ENCODE data around the gene CLDN2.

DNA sequence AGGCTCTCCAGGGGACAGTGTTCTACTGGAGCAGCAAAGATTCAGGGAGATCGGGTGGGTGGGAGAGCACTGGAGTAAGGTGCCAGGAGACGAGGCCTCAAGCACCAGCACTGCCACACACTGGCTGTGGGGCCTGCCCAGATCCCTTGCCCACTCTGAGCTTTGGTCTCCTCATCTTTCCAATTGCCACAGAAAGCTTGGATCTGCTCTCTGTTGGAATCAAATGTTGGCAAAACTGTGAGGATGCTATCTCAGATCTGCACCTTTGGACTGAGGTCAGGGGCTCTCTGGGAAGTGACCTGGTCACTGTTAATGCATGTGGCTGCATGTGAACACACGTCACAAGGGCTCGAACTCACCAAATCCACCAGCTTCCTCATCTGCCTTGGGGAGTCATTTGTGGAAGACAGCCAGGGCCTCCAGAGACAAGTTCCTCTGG lies 18.4 kb upstream of the CLDN2 start:
- no peak for TF ChIP-seq EZH2phosphoT487 (IDR thresholded peaks at IDR 0.05; ENCODE audit: low read length)
- TF ChIP-seq EZH2 (optimal IDR thresholded peaks at IDR 0.05; ENCODE audit: low read depth, low read length), result no peak
- TF ChIP-seq, protein P1, sequence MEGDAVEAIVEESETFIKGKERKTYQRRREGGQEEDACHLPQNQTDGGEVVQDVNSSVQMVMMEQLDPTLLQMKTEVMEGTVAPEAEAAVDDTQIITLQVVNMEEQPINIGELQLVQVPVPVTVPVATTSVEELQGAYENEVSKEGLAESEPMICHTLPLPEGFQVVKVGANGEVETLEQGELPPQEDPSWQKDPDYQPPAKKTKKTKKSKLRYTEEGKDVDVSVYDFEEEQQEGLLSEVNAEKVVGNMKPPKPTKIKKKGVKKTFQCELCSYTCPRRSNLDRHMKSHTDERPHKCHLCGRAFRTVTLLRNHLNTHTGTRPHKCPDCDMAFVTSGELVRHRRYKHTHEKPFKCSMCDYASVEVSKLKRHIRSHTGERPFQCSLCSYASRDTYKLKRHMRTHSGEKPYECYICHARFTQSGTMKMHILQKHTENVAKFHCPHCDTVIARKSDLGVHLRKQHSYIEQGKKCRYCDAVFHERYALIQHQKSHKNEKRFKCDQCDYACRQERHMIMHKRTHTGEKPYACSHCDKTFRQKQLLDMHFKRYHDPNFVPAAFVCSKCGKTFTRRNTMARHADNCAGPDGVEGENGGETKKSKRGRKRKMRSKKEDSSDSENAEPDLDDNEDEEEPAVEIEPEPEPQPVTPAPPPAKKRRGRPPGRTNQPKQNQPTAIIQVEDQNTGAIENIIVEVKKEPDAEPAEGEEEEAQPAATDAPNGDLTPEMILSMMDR (IDR thresholded peaks at IDR 0.05; ENCODE audit: low read length), result no peak

Measured in MM.1S (cell line).